ENCODE results near the gene UBP1. TPM values are rescaled to one million over a fixed set of nuclear protein-coding genes. Genes with fewer than 3 reads are reported as not detected.

The UBP1 gene
- total and polyA plus RNA-seq, 12 donors, result 23.7 to 74.5 (median 44.3) TPM

GRCh38 chr3:33442190-33442589, 2.0 kb upstream of the UBP1 start:
- TF ChIP-seq POLR2A (IDR thresholded peaks at IDR 0.05), result no peak
- no peak for TF ChIP-seq CTCF (IDR thresholded peaks at IDR 0.05)
- Histone ChIP-seq H3K27ac (peak overlapping the region in 1 of 5 donors; percentile 96), H3K36me3 (replicated peaks in 1 of 2) (no peaks in the 10 kb centered on the region), H3K4me1 (replicated peaks in 1 of 2) (peaks cover 13 to 25% of the 10 kb centered on the region in 2 donors), H3K9me3 (replicated peaks in 1 of 3) (no peaks in the 10 kb centered on the region), H3K27me3 (no peaks in the 10 kb centered on the region), H3K4me3 (no peak overlapping the region)
- DNase-seq, result no peak
- intact Hi-C loops (cut with DNase I), result loop anchor here in 1 of 2 donors (10.0 kb wide), 1 partner anchor 103 kb away; no protein-coding TSS in a partner anchor
- 85 to 99% (median 91%) methylated on average over 4 of the region's 4 CpGs for WGBS, 4 donors

- Histone ChIP-seq H3K4me3 (peak overlapping the region; percentile 6 to 58 (median 32)), H3K36me3 (replicated peaks in 1 of 2) (no peaks in the 10 kb centered on the region), H3K27ac (peak overlapping the region; percentile 77 to 100 (median 97)), H3K4me1 (replicated peaks in 1 of 2) (peaks cover 19 to 33% of the 10 kb centered on the region in 2 donors), H3K9me3 (replicated peaks in 1 of 3) (no peaks in the 10 kb centered on the region), H3K27me3 (no peaks in the 10 kb centered on the region)
- peak in 2 of 7 donors; percentile 70 to 73 for DNase-seq
- 24 to 29% (median 26%) methylated on average over 23 to 26 of the region's 26 CpGs for WGBS, 4 donors
- TF ChIP-seq CTCF (IDR thresholded peaks at IDR 0.05), result no peak
- TF ChIP-seq POLR2A (IDR thresholded peaks at IDR 0.05), result no peak
- intact Hi-C loops (cut with DNase I), result loop anchor here in 1 of 2 donors (10.0 kb wide), 1 partner anchor 103 kb away; no protein-coding TSS in a partner anchor
Measured at GRCh38 chr3:33441225-33441976, 1.2 kb upstream of the UBP1 start.

- 0 to 1% (median 0%) methylated on average over 10 to 93 of the region's 93 CpGs for WGBS, 4 donors
- Histone ChIP-seq H3K27me3 (no peaks in the 10 kb centered on the region), H3K27ac (peak overlapping the region; percentile 91 to 100 (median 96)), H3K4me1 (replicated peaks in 1 of 2) (peaks cover 20 to 50% of the 10 kb centered on the region in 2 donors), H3K9me3 (replicated peaks in 1 of 3) (no peaks in the 10 kb centered on the region), H3K36me3 (replicated peaks in 1 of 2) (no peaks in the 10 kb centered on the region), H3K4me3 (peak overlapping the region; percentile 40 to 90 (median 60))
- peak; percentile 59 to 81 (median 68) for DNase-seq
- peak; percentile 62 to 75 for TF ChIP-seq POLR2A (IDR thresholded peaks at IDR 0.05)
- TF ChIP-seq CTCF (IDR thresholded peaks at IDR 0.05), result peak in 2 of 6 experiments; percentile 32 to 54
- intact Hi-C loops (cut with DNase I), result loop anchor here in 1 of 2 donors (10.0 kb wide), 1 partner anchor 105 kb away; no protein-coding TSS in a partner anchor
Measured at GRCh38 chr3:33439546-33440327, 468 bp downstream of the UBP1 start.
